GM18858 (cell line): Measurements from ENCODE around the gene ARHGAP28.
"Not testable (repeated sequence)": the region's sequence is repeated elsewhere in the genome, so short reads cannot be mapped to it uniquely, and the experiment has no call there.

ENCODE experiments used
- ATAC-seq: cut with Tn5 transposase; IDR thresholded peaks from one replicate; pipeline ENCODE4 v1.9.1; 2021; ENCODE audit not compliant: unreplicated experiment

The ARHGAP28 gene

DNA sequence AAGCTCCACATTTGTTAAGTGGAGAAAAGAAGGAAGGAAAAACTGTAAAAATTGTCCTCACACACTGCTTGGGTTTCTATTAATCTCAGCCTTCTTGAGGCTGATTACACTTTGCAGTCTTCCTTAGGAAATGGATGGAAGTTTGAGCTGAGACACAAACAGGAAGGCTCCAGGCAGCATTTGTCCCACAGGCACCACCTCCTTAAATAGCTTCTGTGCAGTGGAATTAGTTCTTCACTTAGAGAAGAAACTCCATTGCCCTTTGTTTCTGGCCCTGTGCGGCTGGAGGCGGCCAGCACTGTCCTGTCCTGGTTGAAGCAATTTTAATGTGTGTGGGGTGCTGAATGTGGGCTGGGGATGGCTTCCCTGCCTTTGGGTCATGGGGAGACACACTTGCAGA, 44.3 kb downstream of the ARHGAP28 start:
- no peak for ATAC-seq

DNA sequence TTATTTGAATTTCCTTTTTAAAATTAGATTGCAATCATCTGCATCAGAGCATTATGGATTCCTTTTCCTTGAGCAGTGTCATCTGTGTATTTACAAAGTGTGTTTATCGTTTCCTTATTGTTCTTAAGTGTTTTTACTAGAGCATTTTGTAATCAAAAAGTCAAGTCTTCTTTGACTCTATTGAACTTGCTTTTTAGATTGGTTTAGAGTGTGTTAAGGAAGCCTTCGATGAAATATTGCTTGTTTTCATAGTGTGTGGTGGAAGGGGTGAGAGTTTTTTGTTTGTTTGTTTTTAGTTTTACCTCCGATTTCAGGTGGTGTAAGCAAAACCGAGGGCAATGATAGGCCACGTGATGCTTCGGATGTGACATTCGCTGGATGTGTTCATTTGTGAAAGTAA, 45.7 kb downstream of the ARHGAP28 start:
- no peak for ATAC-seq

DNA sequence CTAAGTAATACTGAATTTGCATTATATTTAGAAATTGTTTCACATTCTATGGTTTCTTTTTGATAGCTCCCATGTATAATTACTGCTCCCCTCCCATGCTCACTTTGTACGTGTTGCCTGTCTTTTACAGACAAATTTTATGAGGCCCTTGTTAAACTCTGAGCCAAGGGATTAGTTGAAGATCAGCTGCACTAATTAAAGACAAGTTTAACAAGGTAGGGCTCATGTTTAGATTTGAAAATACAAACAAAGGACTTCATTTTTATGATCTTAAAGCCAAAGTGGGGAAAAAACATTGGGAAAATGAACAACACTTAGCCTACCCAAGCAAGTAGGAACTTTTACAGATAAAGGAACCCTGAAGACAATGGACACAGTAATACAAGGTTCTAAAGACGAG, 46.2 kb downstream of the ARHGAP28 start:
- no peak for ATAC-seq

DNA sequence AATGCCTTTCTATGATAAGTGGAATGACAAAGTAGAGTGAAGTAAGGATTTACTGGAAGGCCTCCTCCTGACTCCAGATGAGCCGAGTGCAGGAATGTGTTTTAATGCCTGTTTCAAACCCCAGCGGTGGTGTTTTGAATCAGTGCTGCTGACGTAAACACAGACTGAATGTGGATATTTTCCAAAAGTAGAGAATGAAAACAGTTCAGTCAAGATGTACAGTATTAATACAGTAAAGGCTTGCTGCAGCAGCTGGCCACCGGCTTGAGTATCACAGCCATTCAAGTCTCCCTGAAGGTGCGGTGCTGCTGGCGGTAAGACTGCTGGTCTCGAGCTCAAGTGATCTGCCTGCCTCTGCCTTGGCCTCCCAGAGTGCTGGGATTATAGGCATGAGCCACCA, 46.7 kb downstream of the ARHGAP28 start:
- no peak for ATAC-seq

DNA sequence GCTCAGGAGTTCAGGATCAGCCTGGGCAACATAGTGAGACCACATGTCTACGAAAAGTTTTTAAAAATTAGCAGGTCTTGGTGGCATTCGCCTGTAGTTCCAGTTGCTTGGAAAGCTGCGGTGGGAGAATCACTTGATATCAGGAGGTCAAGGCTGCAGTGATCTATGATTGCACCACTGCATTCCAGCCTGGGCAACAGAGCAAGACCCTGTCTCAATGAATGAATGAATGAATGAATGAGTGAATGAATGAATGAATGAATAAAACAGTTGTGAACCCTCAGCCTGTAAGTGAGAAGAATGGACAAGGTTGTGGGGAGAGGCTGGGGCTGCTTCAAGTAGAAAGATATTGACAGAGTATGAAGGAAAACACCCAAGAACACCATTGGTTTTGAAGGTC, 48.0 kb downstream of the ARHGAP28 start:
- no peak for ATAC-seq

DNA sequence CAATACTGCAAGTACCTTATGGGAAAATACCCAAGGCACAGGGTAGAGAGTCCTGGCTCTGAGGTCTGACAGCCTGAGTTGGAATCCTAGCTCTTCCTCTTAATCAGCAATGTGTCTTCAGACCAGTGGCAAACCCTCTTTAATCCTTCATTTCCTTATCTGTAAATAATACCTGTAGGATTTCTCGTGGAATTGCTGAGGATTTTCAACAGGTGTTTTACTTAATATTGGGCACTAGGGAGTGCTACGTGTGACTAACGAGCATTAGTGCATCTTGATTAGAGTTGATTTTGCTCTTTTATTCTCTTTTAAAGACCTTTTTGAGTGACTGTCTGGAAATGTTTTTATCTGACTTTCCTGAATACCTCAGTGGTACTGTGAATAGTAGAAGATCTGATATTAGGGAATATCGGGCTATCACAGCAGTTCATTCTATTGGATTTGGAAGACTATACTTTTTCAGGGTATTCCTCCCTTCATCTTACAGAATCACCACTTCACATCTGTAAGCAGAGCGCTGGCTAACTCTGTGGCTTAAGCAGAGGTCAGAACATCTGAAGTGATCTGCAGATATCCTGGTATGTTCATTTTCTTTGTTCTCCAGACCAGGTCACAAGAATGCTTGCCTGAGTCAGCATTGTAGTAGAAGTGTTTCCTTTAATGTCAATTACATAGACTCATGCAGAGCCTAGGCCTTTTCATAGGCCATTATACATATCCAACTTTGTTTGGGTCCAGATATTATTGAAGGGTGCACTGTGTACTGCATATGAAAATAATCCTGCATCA, 49.1 kb downstream of the ARHGAP28 start:
- ATAC-seq = no peak

DNA sequence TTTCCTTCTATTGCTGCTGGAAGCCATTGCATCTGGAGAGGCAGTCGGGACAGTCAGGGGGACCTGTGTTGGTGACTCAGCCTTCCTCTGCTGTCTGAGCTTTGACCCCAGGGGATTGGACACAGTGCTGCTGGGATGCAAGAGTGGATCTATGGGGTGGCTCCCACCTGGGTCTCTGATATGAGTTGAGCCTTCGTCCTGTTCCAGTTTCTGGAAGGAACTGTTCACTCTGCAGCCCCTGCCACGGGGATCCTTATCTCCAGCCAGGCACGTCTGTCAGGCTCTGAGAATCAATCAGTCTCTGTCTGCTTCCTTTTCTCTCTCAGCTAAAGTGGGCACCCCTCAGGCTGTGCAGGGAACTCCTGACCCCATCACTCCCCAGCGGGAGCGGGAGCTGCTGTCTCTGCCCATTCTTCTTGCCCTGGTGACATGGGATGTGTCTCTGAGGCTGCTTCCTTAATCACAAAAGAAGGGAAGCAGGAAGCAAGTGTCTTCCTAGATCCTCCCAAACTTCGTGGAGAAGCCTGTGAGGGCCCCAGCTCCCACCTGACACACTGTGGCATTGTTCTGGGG, 51.7 kb downstream of the ARHGAP28 start:
- no peak for ATAC-seq

DNA sequence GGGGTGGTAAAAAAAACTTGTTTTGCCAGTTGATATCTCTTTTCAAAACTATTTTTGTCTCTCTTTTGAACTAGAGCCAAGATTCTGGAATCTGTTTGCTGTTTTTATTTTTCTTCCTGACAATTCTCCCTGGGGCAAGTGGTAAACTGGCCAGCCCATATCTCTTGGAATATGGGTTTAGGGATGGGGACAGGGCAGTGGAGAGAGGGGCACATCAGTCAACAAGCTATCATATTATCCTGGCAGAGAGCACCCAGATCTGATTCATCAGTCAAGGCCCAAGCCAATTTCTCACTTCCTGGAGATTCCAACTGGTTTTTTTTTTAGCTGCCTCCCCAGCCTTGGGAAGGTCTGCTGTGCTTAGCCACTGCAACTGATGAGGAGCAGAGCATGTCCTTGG, 52.3 kb downstream of the ARHGAP28 start:
- ATAC-seq = no peak

DNA sequence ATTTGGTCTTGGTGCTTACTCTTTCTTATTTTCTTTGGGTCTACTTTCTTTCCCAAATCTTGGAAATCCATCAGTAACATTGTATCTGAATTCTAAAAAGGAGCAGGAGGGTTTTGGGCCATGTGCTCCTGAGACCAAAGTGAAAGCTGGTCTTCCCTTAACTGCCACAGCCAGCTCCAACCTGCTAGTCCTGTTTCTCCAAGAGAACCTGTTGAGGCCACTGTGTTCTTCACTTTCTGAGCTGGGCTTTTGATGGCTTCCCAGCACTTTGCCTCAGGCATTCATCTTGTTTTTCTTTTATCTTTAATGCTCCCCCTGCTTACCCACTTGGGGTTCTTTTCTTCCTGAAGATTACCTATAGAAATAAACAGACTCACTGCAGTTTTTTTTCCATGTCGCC, 53.3 kb downstream of the ARHGAP28 start:
- no peak for ATAC-seq

DNA sequence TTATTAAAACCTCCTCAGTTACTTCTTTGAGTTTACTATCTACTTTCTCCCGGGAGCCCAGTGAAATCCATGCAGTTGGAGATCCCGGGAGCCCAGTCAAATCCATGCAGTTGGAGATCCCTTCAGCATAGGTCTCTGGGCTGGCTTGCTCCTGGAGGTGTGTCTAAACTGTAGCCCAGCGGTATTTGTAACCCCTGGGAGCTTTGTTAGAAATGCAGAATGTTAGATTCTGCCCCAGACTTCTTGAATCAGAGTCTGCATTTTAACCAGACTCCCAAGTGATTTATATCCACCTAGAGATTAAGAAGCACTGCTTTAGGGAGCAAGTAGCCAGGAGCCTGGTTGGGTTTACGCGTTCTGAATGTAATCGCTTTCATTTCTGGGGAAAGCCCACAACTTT, 54.5 kb downstream of the ARHGAP28 start:
- ATAC-seq = no peak

DNA sequence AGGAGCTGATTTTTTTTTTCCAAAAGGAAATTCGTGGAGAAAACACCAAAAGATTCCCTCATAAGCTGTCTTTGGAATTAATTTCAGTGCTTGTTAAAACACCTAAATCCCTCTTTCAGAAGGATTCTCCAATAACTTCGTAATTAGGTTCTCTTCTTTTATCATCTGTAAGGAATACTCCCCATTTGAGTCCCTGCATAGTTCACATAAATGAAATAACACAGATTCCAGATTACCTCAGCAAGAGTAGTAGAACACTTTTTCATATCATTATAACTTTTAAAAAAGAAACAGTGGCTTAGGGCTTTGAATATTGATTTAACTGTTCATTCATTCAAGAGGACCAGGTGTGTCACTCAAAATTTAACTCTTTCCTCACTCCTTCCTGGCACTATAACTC, 55.5 kb downstream of the ARHGAP28 start:
- ATAC-seq = no peak

DNA sequence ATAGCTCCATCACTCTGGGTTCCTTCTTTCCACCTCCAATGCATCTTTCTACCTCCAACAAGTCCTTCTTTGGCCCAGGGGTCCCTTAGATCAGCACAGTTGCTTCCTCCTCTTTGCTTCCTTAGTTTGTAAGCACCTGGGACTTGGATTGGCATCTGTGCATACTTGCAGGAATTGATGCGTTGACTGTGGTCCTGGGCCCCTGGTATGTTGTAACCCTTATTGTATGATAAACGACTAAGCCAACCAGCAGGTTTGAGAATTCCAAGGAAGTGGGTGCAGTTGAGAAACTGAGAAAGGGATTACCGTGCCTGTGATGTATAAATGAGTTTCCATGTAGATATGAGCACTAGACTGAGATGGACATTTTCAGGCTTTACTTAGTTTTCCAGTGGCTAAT, 55.9 kb downstream of the ARHGAP28 start:
- no peak for ATAC-seq

DNA sequence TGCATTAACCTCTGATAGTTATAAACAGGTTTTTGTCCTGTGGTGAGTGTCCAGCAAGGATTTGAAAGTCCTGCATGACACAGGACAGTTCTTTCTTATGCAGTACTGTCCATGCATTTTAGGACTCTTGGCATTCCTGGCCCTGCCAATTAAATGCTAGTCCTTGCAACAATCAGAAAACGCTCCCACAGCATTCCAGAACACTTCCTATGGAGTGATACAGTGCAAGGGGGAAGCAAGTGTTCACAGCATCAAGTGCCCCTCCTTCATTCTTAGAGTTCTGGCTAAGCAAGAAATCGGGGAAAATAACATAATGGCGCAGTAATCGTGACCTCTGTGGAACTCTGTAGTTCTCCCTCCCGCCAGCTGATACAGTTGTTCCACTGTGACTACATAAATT, 62.9 kb downstream of the ARHGAP28 start:
- ATAC-seq = no peak

DNA sequence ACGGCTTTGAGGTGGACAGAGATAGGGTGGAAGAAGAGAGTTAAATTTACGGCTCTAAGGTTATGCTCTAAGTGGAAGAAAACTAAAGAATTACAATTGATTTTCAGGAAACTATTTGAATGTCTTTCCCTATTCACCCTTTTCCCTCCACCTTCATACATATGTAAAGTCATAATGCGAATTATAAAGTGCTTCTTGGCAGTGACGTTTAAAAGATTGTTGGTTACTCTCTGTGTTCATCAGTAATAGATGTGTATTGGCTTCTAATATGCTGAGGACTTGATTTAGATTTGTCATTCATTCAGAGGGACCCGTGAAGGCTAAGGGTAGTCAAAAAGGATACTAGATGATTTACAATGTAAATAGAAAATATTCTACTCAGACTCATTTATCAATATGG, 63.9 kb downstream of the ARHGAP28 start:
- no peak for ATAC-seq

DNA sequence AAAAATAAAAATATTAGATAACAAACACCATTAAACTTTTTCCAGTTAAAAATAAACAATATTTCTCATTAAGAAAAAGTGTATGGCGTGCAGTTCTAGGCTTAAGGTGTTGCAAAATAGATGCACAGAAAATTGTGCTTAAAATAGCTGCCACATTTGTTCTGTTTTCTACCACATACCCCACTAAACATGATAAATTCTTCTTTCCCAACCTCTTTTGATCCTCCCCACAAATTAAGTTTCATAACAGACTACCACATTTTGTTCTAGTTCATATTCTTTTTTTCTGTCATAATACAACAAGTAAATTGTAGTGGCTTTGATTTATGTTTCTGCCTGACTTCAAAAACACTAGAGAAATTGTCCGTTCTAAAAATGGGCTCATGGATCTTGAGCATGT, 64.5 kb downstream of the ARHGAP28 start:
- no peak for ATAC-seq

DNA sequence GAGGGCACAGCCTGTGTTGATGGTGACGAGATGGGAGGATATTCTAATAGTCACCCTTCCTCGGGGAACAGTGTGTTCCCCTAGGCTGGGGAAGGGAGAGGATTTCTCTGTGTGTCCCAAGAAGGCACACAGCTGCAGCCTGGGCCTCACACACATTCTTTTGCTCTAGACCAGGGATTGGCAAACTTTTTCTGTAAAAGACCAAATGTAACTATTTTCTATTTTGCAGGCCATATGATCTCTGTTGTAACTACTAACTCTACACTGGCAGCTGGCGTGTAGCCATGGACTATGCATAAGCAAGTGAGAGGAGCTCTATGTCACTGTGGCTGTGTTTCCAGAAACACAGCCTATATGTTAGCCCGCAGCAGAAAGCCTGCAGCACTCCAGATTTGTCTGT, 65.8 kb downstream of the ARHGAP28 start:
- no peak for ATAC-seq

DNA sequence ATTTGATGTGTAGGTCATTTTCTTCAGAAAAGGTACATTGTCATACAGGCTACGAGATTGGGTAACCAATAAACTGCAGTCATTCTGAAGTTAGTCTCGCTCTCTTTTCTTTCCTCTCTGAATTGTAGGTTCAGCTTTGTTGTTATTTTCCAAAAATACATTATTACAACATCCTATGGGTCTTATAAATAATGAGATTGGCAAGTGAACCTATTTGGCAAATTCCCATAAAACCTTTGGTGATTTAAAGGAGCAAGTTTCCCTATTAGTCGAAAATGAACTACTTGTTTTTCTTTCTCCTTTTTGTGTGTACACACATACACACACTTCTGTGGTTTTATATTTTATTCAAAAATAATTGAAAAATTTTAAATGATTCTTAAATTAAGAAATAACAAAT, 67.0 kb downstream of the ARHGAP28 start:
- ATAC-seq = no peak

DNA sequence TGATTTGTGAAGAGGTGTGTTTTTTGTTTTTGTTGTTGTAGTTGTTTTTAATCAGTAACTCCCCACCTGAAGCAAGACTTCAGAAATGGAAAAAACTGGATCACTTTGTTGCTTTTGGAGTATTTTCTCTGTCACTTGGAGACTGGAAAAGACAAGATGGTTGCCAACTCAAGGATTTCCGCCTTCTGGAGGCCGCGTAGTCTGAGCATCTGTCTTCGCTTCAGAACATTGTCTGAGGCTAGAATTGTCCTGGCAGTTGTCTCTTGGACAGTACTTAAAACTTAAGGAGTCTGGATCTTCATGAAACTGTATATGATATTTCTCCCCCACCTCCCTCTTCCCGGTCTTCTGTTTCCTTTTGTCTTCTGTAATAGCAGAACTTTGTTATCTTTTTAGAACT, 67.7 kb downstream of the ARHGAP28 start:
- no peak for ATAC-seq

DNA sequence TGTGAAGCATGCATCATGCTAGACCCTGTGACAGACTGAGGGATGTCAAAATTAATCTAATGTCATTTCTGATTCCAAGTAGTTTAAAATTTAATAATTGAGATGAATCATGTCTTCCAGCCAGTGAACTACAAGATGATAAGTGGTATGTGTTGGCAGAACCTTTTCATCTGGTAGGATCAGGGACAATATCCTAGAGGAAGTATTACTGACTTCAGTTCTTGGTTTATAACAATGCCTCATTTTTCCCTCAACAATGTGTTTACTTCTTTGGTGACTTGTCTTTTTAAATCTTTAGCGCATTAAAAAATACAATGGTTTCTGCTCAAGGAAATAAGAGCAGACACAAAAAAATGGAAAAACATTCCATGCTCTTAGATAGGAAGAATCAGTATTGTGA, 69.4 kb downstream of the ARHGAP28 start:
- ATAC-seq = no peak

DNA sequence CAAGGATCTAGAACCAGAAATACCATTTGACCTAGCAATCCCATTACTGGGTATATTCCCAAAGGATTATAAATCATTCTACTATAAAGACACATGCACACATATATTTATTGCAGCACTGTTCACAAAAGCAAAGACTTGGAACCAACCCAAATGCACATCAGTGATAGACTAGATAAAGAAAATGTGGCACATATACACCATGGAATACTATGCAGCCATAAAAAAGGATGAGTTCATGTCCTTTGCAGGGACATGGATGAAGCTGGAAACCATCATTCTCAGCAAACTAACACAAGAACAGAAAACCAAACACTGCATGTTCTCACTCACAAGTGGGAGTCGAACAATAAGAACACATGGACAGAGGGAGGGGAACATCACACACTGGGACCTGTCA, 70.8 kb downstream of the ARHGAP28 start:
- not testable (repeated sequence) for ATAC-seq

DNA sequence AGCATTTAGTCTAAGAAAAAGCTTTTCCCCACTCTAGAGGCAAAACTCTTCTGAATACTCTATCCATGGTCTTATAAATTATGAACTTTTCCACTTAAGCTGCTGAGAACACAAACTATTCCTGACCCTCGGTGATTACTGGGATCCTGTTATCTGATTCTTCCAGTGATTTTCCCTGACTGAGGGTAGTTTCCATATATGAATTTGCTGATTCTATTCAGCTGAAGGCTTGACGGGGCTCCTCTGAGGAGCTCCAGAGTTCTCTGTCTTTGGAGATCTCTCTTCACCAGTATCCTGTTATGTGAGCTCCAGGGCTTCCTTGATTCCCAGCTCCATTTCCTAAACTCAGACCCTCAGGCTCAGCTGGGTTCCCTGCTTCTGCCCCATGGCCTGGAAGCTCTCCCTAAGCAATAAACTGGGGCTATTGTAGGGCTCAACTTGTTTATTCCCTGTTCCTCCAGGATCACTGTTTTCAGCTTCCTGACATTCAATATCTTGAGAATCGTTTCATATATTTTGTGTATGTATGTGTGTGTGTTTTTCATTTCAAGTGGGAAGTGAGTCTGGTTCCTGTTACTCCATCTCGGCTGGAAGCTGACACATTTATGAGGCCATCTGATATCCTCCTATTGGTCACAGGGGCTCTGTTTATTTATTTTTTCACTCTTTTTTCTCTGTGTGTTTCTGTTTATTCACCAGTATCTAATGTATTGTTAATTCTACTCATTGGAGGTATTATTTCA, 78.2 kb downstream of the ARHGAP28 start:
- ATAC-seq = no peak

DNA sequence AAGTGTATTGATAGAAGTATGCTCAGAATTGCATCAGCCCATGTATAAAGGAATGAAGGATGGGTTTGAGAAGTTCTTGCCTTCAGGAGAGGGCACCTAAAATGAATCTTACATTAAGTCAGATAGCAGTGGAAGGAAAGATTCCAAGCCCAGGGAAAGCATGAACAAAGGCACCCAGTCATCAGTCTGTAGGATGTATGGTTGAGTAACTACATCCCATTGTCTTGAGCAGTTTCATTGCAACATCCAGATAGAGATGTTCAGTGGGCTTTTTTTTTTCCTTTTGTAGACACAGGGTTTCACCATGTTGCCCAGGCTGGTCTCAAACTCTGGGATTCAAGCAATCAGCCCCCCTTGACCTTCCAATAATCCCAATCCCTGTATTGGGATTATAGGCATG, 80.7 kb downstream of the ARHGAP28 start:
- ATAC-seq = no peak
